Stimulated activated CD4-positive, alpha-beta T cell treated with anti-CD3 and anti-CD28 coated beads, Interleukin-4, amount 100 ng/mL, for 48 hours (primary cell): Measurements from ENCODE around the gene RPL38.

Experiments
- DNase-seq, 2 donors: peaks; one replicate each; pipeline ENCODE4 v3.0.0-alpha.2; 2020; ENCODE audit warnings: low read depth in 2 of 2

RPL38 gene

GRCh38 chr17:74203439-74204240 lies at the start of gene RPL38:
TSS of gene RPL38 (plus strand) at chr17:74203678. CDS start at chr17:74203956, 278 bp downstream.
- DNase-seq: peak; percentile 94 to 98

GRCh38 chr17:74153821-74154430 lies 49.6 kb upstream of the RPL38 start:
- no peak for DNase-seq

GRCh38 chr17:74156878-74157277 lies 46.6 kb upstream of the RPL38 start:
- no peak for DNase-seq

GRCh38 chr17:74157366-74157765 lies 46.1 kb upstream of the RPL38 start:
- DNase-seq: no peak

GRCh38 chr17:74158761-74159160 lies 44.7 kb upstream of the RPL38 start:
- no peak for DNase-seq

- DNase-seq: no peak
Observed at GRCh38 chr17:74159226-74159840, 44.1 kb upstream of the RPL38 start.

- DNase-seq: no peak
Observed at GRCh38 chr17:74160656-74161502, 42.6 kb upstream of the RPL38 start.

GRCh38 chr17:74161503-74161875 lies 42.0 kb upstream of the RPL38 start:
- DNase-seq: no peak

GRCh38 chr17:74163271-74163821 lies 40.1 kb upstream of the RPL38 start:
- no peak for DNase-seq

GRCh38 chr17:74163836-74164235 lies 39.6 kb upstream of the RPL38 start:
- DNase-seq: no peak

- no peak for DNase-seq
Observed at GRCh38 chr17:74164446-74165045, 38.9 kb upstream of the RPL38 start.

GRCh38 chr17:74165797-74166365 lies 37.6 kb upstream of the RPL38 start:
- DNase-seq: no peak

GRCh38 chr17:74170924-74171323 lies 32.6 kb upstream of the RPL38 start:
- no peak for DNase-seq

GRCh38 chr17:74172700-74173099 lies 30.8 kb upstream of the RPL38 start:
- DNase-seq: no peak

GRCh38 chr17:74176546-74177001 lies 26.9 kb upstream of the RPL38 start:
- DNase-seq: peak; percentile 16 to 36

GRCh38 chr17:74177018-74177450 lies 26.4 kb upstream of the RPL38 start:
- DNase-seq: no peak

GRCh38 chr17:74179576-74179975 lies 23.9 kb upstream of the RPL38 start:
- no peak for DNase-seq

GRCh38 chr17:74180336-74180735 lies 23.1 kb upstream of the RPL38 start:
- no peak for DNase-seq

GRCh38 chr17:74181341-74181740 lies 22.1 kb upstream of the RPL38 start:
- no peak for DNase-seq

GRCh38 chr17:74182041-74182723 lies 21.3 kb upstream of the RPL38 start:
- DNase-seq: no peak
